HG03097 (cell line): ENCODE results near the gene ZNF750.

Experiments used
- ATAC-seq: cut with Tn5 transposase; IDR thresholded peaks from one replicate; pipeline ENCODE4 v1.9.1; 2021; ENCODE audit not compliant: unreplicated experiment, low FRiP score

ZNF750 gene

DNA sequence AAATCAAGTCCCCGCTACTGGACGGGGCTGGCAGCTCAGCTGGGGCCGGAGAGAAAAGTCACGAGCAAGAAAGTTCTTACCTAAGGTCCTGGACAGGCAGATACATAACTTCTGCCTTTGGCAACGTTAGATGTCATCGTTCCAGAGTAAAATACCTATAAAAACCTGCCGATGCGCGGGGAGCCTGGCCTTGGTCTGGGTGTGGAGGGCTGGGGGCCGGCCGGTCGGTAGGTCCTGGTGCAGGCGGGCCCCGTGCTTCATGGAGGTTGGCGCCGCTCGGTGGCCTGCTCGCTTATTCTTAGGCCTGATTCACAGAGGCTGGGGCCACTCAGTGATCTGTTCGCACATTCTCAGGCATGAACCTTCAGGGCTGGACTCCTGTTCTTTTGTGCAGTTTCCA lies 33.7 kb upstream of the ZNF750 start:
- ATAC-seq = no peak

DNA sequence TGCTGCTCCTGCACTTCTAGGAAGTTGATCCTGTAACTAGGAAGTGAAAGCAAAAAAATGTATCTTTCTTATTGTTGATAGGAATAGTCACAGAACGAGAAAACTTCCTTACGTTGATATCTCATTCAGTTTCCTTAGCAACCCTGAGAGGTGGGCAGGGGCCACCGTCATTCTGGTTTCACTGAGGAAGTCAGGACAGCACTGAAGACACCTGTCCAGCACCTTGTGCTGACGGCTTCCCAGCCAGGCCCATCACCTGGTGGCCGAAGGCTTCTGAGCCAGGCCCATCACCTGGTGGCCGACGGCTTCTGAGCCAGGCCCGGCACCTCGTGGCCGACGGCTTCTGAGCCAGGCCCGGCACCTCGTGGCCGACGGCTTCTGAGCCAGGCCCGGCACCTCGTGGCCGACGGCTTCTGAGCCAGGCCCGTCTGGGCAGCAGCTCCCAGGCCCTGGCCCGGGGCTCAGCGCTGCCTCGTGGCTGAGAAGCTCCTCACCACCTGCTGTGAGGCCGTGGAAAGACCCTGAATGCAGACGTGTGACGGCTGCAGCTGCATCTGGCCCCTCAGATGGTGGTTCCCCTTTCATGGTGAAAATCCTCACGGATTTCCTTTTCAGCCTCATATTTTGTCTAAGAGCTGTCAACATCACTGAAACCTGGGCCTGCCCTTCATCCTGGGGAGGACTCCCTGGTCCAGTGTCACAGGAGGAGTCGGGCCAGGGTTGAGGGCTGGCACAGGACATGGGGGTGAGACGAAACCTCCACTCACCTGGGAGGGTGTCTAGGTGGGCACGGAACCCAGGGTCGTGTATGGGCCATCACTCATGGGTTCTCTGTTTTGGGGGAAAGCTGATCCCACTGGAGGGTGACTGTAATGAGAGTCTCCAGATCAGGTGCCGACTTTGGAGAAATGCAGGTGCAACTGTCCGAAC lies 33.0 kb upstream of the ZNF750 start:
- ATAC-seq = no peak

DNA sequence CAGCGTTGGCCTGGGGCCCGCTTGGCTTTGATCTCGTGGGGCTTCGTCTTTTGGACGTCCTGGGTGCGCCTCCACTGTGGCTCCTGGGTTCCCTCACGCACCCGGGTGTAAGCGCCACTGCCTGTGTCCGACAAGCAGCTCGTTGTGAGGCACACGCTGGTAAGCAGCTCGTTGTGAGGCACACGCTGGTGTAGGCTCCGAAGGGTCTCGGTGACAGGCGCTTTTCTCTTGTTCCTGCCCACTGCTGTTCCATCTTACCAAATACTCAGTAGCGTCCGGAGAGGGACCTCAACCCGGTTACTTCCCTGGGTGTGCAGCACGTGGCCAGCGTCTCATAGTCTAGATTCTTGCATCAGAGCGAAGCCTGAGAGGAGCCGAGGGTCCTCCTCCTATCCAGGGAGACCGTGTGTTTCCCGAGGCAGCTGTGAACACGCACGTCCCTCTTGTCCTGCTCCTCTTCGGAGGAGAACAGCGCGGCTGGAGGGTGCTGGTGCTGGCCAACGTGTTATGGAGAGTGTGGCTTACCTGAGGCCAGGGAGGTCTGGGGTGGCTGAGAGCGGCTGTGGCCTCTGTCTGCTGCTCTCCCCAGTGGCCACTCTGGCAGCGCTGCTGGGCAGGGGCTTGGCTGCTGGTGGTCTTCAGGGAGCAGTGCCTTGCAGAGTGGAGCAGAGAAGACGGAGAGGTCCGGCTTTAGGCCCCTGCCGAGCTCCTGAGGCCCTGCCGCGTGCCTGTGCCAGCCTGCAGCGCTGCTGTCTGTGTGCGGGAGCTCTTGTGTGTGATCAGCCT lies 32.1 kb upstream of the ZNF750 start:
- no peak for ATAC-seq

DNA sequence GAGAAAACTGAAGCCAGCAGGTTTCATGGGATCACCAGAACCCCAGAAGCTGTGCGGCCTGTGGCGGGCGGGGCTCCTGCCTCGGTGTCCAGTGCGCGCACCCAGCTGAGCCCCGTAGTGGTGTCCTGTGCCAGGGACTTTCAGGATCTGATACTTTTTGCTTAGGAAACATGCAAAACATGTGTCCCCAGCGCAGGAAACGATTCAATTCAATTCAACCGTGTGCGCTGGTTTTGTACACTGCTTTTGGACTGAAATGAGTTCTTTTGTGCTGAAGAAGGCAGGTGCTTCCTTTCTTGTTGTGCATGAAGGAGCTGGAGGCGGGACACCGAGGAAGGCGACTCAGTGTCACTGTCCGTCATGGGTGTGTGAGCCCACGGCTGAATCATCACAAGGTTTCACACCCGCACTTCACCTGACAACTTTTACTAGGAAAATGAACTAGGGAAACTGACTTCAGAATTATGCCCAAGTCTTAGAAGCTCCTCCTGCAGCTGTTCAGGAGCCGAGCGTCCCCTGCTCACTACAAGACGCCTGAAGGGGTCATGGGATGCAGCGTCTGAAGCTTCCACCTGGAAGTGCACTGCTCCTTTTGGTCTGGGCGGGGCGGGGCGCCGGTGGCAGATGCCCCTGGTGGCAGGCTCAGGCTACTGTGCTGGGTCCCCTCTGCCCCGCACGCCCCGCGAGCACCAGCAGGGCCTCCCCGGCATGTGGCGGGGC lies 31.4 kb upstream of the ZNF750 start:
- ATAC-seq = peak; percentile 69

DNA sequence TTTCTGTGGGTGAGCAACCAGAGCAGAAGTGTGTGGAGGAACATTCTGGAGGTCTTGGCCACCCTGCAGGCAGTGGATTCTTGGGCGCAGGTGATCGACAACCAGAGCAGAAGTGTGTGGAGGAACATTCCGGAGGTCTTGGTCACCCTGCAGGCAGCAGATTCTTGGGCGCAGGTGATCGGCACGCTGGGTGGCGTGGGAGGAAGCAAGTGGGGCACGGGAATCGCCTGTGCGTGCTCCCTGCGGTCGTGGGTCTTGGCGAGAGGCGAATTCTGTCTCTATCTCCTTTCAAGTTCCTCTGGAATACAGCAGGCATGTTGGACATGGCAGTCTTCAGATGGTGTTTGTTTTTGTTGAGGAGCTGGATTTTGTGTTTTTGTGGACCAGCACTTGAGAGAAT lies 30.7 kb upstream of the ZNF750 start:
- no peak for ATAC-seq

DNA sequence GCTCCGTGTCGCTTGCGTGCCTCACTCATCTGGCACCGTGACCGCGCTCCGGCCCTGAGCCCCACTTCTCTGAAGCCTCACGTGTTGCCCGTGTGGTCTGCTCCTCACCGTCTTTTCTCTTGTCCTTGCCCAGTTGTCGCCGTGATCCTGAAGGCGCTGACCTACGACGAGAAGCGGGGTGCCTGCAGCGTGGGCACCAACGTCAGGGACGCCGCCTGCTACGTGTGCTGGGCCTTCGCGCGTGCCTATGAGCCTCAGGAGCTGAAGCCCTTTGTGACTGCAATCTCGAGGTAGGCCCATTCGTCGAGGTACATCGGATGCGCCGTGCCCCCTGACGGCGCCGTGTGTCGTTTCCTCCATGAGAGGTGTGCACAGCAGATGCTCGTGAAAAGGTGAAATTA lies 30.3 kb upstream of the ZNF750 start:
- ATAC-seq = no peak

DNA sequence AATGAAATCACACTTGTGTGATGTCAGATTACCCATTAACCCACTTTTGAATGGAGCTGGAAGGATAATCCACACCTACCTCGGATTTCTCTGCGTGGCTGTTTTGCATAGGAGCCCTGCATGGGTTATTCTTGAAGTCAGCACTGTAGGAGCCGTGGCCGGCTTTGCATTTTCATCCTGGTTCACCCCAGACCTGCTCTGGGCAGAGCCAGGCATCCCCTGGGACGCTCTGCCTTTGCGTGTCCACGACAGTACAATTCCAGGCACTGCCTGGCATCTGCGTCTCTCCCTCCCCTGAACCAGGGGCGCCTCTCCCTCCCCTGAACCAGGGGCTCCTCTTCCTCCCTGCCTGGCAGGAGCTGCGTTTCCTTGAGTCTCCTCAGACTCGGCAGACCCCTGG lies 29.7 kb upstream of the ZNF750 start:
- ATAC-seq = no peak

DNA sequence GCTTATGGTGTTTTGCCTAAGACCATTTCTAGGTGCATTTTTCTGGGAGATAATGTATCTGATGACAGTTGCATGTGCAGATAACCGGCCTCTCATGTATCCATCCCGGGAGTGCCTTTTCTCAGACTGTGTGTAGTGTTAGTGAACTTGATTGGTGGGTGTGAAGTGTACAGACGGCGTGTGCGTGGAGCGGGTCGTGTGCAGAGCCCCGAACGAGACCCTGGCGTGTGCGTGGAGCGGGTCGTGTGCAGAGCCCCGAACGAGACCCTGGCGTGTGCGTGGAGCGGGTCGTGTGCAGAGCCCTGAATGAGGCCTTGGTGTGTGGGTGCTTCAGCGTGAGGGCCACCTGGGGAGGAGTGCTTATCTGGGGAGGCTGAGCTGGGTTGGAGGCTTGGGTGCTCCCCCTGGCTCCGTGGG lies 28.9 kb upstream of the ZNF750 start:
- ATAC-seq = no peak

DNA sequence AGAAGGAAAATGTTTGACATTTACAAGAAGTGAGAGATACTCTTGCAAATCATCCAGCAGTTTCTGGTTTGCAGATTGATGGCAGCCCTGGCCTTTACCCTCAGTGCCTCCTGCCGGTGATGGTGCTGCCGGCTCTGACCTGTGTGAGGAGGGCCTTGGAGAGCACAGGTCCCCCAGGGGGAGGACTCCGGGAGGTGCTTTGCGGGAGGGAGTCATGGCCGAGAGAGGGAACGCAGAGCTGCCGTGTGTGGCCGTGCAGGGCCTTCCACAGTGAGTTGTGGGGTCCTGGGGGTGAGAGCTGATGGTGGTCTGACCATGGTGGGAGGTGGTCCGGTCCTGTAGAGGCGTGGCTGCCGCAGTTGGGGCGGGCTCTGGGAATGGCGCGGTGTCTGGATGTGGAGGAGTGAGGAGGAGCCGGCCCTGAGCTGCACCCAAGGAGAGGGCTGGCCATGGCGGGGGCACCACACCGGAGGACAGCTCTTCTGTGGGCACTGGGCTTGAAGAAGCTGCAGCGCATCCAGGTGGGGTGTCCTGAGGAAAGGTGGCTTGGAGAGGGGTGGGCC lies 28.0 kb upstream of the ZNF750 start:
- ATAC-seq = no peak

DNA sequence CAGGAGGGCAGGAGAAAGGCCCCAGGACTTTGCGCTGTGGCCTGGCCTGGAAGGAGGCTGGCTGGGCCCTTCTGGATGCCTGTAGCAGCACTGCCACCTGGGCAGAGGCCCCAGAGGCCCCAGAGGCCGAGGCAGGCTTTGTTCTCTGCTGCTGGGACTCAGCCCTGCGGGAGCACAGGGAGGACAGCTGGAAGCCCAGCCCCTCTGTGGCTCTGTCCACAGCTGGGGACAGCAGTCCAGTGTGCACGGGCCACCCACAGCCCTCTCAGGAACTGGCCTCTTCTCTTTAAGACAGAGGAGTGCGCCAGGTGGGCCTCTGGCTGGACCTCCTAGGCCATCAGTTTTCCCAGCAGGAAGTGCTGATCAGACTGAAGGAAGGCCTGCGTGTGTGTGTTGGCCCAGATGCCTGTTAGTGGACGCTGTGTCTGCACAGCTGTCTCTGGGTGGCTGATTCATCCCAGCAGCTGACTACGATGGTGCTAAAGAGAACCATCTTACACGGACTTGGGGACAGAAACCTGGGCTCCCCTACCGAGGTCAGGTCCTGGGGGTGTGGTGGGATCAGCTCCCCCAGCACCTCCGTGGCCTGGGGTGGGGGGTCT lies 26.9 kb upstream of the ZNF750 start:
- ATAC-seq = no peak

DNA sequence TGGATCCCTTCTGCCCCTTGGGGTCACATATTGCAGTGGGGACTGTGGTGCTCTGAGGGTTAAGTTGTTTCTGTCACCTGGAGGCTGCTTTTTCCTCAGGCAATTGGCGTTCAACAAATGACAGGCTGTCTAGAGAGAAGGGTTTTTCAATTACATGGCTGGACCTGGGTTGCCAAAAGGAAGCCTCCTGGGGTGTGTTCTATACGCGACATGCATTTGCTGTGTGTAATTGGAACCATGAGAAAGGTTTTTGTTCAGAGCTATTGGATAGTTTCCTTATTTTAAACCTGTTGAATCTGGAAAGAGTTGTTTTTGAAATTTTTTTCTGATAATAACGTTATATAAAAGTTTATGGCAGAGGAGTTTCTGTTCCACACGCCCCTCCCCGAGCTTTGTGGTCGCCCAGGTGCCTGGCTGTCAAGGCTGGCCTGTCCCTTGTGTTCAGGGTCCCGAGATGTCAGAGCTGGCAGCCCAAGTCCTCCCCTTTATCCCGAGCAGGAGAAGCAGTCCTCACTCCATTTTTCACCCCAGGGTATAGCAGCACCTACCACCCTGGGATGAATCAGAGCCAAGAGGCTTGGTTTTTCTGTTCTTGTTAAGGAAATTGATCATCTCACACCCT lies 26.1 kb upstream of the ZNF750 start:
- no peak for ATAC-seq

DNA sequence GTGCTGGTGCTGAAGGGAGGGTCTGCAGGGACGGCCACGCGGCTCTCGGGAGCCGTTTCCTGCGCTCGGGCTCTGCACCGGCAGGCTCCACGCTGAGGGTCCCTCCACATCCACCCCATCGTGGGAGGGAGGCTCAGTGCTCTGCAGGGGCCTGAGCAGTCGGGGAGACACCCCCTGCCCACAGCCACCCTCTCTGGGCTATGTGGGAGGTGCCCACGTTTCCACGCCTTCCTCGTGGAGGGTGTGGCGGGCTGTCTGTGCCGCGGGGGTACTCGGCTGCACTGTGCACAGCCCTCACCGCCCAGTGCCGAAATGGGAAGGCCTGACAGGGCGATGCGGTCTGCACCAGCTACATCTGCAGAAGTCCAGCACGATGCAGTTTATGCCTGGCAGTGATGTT lies 25.5 kb upstream of the ZNF750 start:
- ATAC-seq = no peak

DNA sequence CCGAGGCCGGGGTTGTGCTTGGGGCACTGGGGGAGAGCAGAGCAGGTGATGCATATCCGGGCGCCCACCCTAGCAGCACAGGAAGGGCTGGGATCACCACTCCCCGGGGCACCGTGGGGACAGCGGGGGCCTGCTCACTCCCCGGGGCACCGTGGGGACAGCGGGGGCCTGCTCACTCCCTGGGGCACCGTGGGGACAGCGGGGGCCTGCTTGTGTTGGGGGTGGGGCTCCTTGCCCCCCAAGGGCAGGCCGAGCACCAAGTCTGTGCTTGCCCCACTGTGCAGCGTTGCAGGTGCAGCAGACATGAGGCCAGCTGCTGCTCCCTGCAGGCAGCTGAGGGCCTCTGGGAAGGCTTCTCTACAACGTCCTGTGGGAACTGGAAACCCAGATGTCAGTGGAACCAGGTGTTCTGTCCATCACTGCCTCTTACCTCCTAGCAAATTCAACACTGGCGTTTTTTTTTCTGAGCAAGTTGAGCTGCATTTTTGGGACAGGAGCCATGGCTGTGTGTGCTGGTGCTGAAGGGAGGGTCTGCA lies 25.0 kb upstream of the ZNF750 start:
- no peak for ATAC-seq

DNA sequence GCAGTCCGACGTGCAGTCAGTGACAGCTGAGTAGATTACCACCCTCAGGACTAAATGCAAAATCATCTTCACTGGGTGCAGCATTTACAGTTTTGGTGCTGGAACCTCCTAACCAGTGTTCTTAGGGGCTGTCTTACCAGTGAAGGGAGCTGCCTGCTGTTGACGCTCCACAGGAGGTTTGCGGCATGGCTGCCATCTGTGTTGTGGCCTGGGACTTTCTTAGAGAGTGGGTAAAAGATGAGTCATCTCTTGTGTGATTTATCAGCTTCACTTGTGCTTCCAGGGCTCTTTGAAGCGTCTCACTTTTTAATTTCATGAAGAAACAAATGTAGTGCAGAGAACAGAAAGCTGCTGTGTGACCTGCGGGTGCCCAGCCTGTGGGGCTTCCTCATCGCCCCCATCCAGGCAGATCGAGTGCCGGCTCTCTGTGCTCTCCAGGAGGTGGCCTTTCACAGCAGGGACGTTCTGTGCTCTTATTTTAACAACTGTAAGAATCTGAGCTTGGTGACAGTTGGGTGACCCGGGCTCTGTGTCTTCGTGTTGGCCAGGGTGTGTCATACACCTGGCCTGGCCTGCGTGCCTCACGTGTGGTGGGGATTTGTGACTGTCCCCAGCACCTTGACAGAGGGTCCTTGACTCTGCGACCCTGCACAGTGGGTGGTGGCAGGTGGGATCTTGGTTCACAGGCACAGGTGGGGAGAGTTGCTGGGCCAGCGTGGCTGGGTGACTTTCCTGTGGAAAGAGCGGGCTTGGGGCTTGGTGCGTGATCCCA lies 24.3 kb upstream of the ZNF750 start:
- peak; percentile 66 for ATAC-seq

DNA sequence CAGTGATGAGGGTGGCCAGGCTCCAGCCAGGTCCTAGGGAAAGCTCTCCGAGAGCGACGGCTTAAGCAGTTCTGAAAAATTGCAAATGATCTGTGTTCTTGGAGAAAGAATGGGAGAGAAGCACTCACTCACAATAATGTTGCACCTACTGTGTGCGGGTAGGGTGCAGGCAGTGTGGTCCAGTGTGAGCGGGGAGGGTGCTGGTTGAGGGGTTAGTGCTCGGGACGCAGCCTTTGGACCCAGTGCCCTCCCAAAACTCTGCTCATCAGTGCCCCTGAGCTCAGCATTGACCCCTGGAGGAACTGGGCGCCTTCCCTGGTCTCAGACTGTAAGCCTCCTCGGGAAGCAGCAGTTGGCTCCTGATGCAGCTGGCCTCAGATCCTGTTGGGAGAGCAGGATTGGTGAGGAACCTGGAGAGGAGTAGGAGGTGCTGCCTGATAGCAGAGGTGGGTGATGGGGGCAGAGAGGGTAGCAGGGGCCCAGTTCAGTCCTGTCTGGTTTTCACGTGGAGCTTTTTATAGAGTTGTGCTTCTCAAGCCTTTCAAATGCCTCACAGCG lies 23.6 kb upstream of the ZNF750 start:
- no peak for ATAC-seq

DNA sequence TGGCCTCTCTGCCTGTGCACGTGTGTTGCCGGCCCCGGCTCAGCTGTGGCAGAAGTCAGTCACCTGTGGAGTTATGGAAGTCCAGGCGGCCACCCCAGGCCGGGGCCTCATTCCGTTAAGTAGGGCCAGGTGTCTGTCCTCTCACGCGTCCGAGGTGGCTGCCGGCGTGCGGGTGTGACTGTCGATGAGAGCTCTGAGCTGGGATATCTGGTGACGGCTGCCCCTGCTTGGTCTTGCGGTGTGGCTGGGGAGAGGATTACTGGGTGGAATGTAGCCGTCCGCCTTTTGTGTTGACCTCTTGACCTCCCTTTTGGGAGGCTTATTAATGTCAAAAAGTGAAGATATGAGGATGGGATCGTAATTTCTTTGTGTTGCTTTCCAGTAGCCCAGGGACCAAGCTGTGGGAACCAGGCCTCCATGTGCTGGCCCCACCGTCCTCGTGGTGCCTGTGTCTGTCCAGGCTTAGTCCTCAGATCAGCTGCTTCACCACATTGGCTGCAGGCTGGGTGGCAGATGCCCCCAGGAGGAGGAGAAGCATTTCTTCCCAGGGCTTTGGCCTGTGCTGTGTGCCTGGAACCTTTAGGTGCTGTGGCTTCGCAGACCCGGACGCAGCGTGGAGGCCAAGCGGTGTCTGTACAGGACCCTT lies 23.0 kb upstream of the ZNF750 start:
- no peak for ATAC-seq

DNA sequence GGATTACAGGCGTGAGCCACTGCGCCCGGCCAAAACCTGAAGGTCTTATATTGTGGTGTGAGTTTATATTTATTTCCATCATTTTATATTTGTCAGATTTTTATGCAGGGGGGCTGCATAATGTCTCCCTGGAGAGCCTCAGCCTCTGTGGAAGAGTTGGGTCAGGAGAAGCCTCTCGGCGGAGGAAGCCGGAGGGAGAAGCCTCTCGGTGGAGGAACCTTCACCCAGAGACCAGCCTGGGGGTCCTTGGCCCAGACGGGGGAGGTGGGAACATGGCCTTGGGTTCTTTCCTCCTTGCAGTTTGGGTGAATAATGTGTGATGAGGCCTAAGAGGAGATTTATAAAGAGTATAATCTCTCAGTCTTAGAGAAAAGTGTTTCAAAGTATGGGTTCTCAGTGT lies 22.4 kb upstream of the ZNF750 start:
- ATAC-seq = no peak

DNA sequence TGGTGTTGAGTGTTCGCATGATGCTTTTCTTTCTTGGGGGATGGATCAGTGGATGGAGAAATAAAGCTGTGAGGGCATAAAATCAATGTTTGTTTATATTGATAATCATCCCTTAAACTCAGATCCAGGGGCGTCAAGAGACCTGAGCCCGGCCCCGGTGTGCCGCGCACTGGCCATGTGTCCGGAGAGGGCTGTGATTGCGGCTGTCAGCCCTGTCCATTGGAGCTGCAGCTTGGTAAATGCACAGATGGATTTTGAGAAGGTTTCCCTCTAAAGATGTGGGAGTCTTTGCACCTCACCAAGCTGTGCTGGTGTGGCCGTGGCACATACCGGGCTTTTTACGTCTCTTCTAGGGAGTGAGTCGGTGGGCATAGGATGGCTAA lies 21.6 kb upstream of the ZNF750 start:
- no peak for ATAC-seq
